Activated B cell treated with CpG ODN at 0.5 μM for 24 hours (primary cell): ENCODE data around the gene CDKAL1. TPM values are rescaled to one million over a fixed set of nuclear protein-coding genes. Genes with fewer than 3 reads are reported as not detected.
"Not testable (repeated sequence)": the region's sequence is repeated elsewhere in the genome, so short reads cannot be mapped to it uniquely, and the experiment has no call there.

Experiments used
- ATAC-seq: fragments of 200-7000 bp; cut with Tn5 transposase; one replicate; pipeline ENCODE4 v1.10.0; 2021; ENCODE audit warnings: low read depth, mild to moderate bottlenecking, moderate library complexity
- CTCF ChIA-PET: fragments of 350-600 bp; sonication (Branson Sonifier 250); formaldehyde crosslinking; loops from one replicate; lab custom pipeline; 2021; ENCODE audit warnings: antibody characterized with exemption; lab: Charles Lee
- POLR2A ChIA-PET: fragments of 350-600 bp; sonication (Branson Sonifier 250); formaldehyde crosslinking; loops from one replicate; lab custom pipeline; 2021; ENCODE audit warnings: antibody characterized with exemption; lab: Charles Lee
- DNase-seq: peaks from one replicate; pipeline ENCODE4 v3.0.0; 2022
- H3K27ac Mint-ChIP-seq: one replicate; pipeline ENCODE4 v1.8.0; 2020; ENCODE audit warnings: mixed read lengths
- H3K27me3 Mint-ChIP-seq: one replicate; pipeline ENCODE4 v1.8.0; 2021; ENCODE audit warnings: mixed read lengths
- H3K36me3 Mint-ChIP-seq: one replicate; pipeline ENCODE4 v1.8.0; 2021; ENCODE audit warnings: low read depth, mixed read lengths
- H3K4me1 Mint-ChIP-seq: one replicate; pipeline ENCODE4 v1.8.0; 2021; ENCODE audit warnings: mixed read lengths
- H3K4me3 Mint-ChIP-seq: one replicate; pipeline ENCODE4 v1.8.0; 2020; ENCODE audit warnings: mild to moderate bottlenecking, mixed read lengths
- H3K9me3 Mint-ChIP-seq: one replicate; pipeline ENCODE4 v1.8.0; 2020; ENCODE audit warnings: mixed read lengths
- CTCF ChIP-seq: fragments of 200-600 bp; IDR thresholded peaks from one replicate; pipeline ENCODE4 v1.8.0; 2022; ENCODE audit warnings: antibody characterized with exemption, mild to moderate bottlenecking
- intact Hi-C: fragments of 100-400 bp; cut with micrococcal nuclease; formaldehyde crosslinking; loops from one replicate; pipeline ENCODE4 v1.15.1; 2024
- total RNA-seq: library from RNA; stranded (reverse); gene quantifications from 2 replicates; pipeline ENCODE4 v1.2.3, GENCODE V29; 2022

The CDKAL1 gene
- total RNA-seq, 1 donor from 2014 or later, result 31.9 TPM

- CTCF ChIA-PET, result no interaction called here
- no peaks in the 10 kb centered on the region for H3K27me3 Mint-ChIP-seq
- ATAC-seq (no peak), DNase-seq (no peak)
- H3K9me3 Mint-ChIP-seq, result peaks cover 3% of the 10 kb centered on the region
- no peak overlapping the region for H3K27ac Mint-ChIP-seq
- no peak overlapping the region for H3K4me3 Mint-ChIP-seq
- H3K4me1 Mint-ChIP-seq, result peaks cover 5% of the 10 kb centered on the region
- intact Hi-C loops, result no loop called here
- POLR2A ChIA-PET, result no interaction called here
- H3K36me3 Mint-ChIP-seq, result peaks cover 26% of the 10 kb centered on the region
- TF ChIP-seq CTCF, result no peak
Measured at GRCh38 chr6:20605061-20605460, 70.8 kb downstream of the CDKAL1 start.

GRCh38 chr6:20605581-20605980 is 71.3 kb downstream of the CDKAL1 start:
- ATAC-seq (no peak), DNase-seq (no peak)
- CTCF ChIA-PET, result no interaction called here
- Mint-ChIP-seq H3K36me3 (peaks cover 30% of the 10 kb centered on the region), H3K9me3 (peaks cover 3% of the 10 kb centered on the region), H3K4me3 (no peak overlapping the region), H3K27ac (no peak overlapping the region), H3K4me1 (peaks cover 5% of the 10 kb centered on the region), H3K27me3 (no peaks in the 10 kb centered on the region)
- intact Hi-C loops, result no loop called here
- POLR2A ChIA-PET, result no interaction called here
- no peak for TF ChIP-seq CTCF

- TF ChIP-seq CTCF, result no peak
- peaks cover 25% of the 10 kb centered on the region for H3K36me3 Mint-ChIP-seq
- H3K9me3 Mint-ChIP-seq, result peaks cover 3% of the 10 kb centered on the region
- DNase-seq, result no peak
- peaks cover 7% of the 10 kb centered on the region for H3K4me1 Mint-ChIP-seq
- no peaks in the 10 kb centered on the region for H3K27me3 Mint-ChIP-seq
- ATAC-seq, result no peak
- ChIA-PET CTCF (interaction anchor here (0.8 kb wide), 1 partner anchor 43 kb away, joined by 3 read pairs; no protein-coding TSS in a partner anchor), POLR2A (no interaction called here)
- H3K27ac Mint-ChIP-seq, result no peak overlapping the region
- intact Hi-C loops, result no loop called here
- no peak overlapping the region for H3K4me3 Mint-ChIP-seq
Measured at GRCh38 chr6:20606831-20607230, 72.6 kb downstream of the CDKAL1 start.

GRCh38 chr6:20608356-20608755 is 74.1 kb downstream of the CDKAL1 start:
- intact Hi-C loops, result no loop called here
- H3K27me3 Mint-ChIP-seq, result no peaks in the 10 kb centered on the region
- no peak overlapping the region for H3K27ac Mint-ChIP-seq
- ATAC-seq (no peak), DNase-seq (no peak)
- TF ChIP-seq CTCF, result no peak
- ChIA-PET CTCF (no interaction called here), POLR2A (no interaction called here)
- H3K36me3 Mint-ChIP-seq, result peaks cover 25% of the 10 kb centered on the region
- H3K9me3 Mint-ChIP-seq, result peaks cover 3% of the 10 kb centered on the region
- H3K4me1 Mint-ChIP-seq, result peaks cover 15% of the 10 kb centered on the region
- no peak overlapping the region for H3K4me3 Mint-ChIP-seq

- POLR2A ChIA-PET, result no interaction called here
- H3K27me3 Mint-ChIP-seq, result no peaks in the 10 kb centered on the region
- H3K27ac Mint-ChIP-seq, result no peak overlapping the region
Measured at GRCh38 chr6:20608905-20609304, 74.6 kb downstream of the CDKAL1 start.

GRCh38 chr6:20609924-20610323 is 75.7 kb downstream of the CDKAL1 start:
- ATAC-seq, H3K27ac Mint-ChIP-seq, H3K27me3 Mint-ChIP-seq, intact Hi-C loops, DNase-seq, POLR2A ChIA-PET, H3K9me3 Mint-ChIP-seq, H3K4me3 Mint-ChIP-seq: not testable (repeated sequence)
- CTCF ChIA-PET, result interaction anchor here (0.7 kb wide), 1 partner anchor 503 kb away, joined by 3 read pairs; no protein-coding TSS in a partner anchor
- H3K36me3 Mint-ChIP-seq, result peaks cover 22% of the 10 kb centered on the region
- H3K4me1 Mint-ChIP-seq, result peaks cover 14% of the 10 kb centered on the region

More at GRCh38 chr6:20608905-20609304, 74.6 kb downstream of the CDKAL1 start:
- peaks cover 23% of the 10 kb centered on the region for H3K36me3 Mint-ChIP-seq
- intact Hi-C loops, result no loop called here
- TF ChIP-seq CTCF, result no peak
- CTCF ChIA-PET, result no interaction called here
- no peak overlapping the region for H3K4me3 Mint-ChIP-seq
- DNase-seq, result no peak
- peaks cover 14% of the 10 kb centered on the region for H3K4me1 Mint-ChIP-seq
- H3K9me3 Mint-ChIP-seq, result peaks cover 3% of the 10 kb centered on the region
- ATAC-seq, result no peak
